ENCODE measurements around the gene PSMD1.

Gene PSMD1

DNA sequence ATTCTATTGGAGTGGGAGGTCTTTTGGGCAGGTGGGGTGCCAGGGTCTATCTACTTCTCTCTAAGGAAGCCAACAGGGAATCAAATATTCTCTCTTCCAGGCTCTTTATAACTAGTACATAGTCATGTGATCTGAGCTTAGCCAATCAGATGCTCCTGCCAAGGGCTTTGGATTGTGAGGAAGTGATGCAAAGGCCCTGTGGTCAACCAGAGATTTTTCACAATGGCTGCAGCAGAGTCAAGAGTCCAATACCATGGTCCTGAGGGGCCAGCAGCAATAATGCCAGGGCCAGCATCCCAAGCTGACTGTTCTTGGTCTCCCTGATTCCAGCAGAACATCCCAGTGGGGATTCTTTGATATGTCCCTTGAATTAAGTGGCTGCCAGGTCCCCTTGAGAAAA is 27.8 kb upstream of the PSMD1 start:
- no peak overlapping the region for H3K4me3 ChIP-seq (ENCODE audit: low read length)
- no peak for DNase-seq (ENCODE audit: low read depth)
- TF ChIP-seq, protein P1, sequence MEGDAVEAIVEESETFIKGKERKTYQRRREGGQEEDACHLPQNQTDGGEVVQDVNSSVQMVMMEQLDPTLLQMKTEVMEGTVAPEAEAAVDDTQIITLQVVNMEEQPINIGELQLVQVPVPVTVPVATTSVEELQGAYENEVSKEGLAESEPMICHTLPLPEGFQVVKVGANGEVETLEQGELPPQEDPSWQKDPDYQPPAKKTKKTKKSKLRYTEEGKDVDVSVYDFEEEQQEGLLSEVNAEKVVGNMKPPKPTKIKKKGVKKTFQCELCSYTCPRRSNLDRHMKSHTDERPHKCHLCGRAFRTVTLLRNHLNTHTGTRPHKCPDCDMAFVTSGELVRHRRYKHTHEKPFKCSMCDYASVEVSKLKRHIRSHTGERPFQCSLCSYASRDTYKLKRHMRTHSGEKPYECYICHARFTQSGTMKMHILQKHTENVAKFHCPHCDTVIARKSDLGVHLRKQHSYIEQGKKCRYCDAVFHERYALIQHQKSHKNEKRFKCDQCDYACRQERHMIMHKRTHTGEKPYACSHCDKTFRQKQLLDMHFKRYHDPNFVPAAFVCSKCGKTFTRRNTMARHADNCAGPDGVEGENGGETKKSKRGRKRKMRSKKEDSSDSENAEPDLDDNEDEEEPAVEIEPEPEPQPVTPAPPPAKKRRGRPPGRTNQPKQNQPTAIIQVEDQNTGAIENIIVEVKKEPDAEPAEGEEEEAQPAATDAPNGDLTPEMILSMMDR (conservative IDR thresholded peaks at IDR 0.05; ENCODE audit: low read length) = no peak

DNA sequence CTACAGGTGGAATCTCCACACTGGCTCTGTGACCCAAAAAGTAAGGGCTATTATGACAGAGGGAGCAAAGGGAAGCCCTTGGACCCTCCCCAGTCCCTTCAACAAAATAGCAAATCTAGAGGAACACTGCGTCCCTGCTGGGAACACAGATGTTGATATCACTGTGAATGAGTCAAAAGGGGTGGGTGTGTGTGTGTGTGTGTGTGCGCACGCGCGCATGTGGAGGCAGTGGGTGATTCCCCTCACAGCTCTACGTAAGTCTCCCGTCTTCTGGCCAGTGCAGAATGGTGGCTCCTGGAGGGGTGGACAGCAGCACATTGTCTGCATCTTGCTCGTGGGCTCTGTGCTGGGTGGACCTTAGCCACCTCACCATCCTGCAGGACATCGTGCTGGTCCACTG is 27.1 kb upstream of the PSMD1 start:
- TF ChIP-seq, protein P1 (conservative IDR thresholded peaks at IDR 0.05; ENCODE audit: low read length) = no peak
- DNase-seq (ENCODE audit: low read depth) = no peak
- no peak overlapping the region for H3K4me3 ChIP-seq (ENCODE audit: low read length)

DNA sequence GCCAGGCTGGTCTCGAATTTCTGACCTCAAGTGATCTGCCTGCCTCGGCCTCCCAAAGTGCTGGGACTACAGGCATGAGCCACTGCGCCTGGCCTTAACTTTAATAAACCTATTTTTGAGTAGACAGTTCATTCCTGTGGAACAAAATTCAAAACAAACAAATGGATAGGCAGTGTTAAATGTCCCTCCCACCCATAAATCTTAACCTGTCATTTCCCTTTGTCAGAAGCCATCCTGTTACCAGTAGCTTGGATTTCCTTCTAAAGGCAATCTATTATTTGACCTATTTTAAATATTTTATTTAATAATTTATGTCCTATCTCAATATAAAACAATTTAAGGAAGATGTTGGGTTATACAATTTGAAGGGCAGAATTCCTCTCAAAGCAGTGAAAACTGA is 25.9 kb upstream of the PSMD1 start:
- H3K4me3 ChIP-seq (ENCODE audit: low read length) = no peak overlapping the region
- TF ChIP-seq, protein P1 (conservative IDR thresholded peaks at IDR 0.05; ENCODE audit: low read length) = no peak
- DNase-seq (ENCODE audit: low read depth) = no peak

DNA sequence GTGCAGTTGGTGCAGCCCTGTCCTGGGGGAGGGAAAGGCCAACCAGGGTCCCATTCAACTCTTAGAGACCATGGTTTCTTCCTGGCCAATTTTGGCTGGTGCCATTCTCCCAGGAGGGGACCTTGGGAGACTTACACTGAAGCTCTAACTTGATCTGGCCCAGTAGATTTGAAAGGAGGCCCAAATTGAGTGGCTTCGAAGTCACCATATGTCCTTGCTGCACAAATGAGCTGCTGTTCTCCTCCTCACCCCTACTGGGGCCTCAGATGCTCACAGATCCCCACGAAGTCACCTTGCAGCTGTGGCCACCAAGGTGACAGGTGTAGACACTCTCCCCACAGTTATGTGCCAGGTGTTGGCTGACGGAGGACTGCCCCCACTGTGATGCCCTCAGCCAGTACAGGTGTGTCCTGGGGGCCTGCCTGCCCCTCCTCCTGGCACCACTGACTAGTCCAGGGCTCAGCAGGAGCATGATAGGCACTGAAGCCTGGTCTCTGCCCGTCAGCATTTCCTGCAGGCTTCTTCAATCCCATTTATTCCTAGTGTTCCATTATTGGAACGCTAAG is 24.0 kb upstream of the PSMD1 start:
- no peak overlapping the region for H3K4me3 ChIP-seq (ENCODE audit: low read length)
- no peak for DNase-seq (ENCODE audit: low read depth)
- TF ChIP-seq, protein P1 (conservative IDR thresholded peaks at IDR 0.05; ENCODE audit: low read length) = no peak

DNA sequence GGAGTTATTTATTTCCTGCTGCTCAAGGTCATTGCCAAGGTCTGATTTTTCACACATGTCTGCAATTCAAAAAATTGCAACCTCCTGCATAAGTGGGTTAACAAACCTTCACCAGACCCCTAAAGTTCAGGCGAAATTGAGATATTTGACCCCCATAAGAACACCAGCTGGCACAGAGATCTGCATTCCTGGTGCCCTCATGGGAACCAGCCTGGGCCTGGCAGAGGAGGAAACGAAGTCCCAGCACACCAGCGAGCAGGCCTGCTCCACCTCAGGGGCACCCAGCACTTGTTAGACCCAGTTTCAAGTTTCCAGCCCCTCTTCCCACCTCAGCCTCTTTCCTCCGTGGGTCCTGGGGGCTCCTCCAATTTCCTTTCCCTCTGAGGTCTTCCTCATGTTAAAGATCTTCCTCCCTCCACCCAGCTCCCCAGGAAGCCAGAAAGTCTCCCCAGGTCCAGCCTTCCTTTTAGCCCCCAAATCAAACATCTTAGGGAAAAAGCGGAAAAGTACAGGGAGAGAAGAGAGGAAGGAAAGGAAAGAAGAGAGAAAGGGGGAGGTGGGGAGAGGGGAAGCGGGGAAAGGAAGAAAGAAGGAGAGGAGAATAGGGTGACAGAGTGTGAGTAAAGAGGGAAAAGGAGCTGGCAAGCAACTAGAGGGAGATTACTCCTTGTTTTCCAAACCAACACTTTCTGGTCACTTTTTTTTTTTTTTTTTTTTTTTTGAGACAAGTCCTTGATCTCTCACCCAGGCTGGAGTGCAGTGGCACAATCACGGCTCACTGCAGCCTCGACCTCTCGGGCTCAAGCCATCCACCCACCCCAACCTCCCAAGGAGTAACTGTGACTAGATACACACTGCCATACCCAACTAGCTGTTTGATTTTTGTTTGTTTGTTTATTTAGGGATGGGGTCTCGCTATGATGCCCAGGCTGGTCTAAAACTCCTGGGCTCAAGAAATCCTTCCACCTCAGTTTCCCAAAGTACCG is 23.2 kb upstream of the PSMD1 start:
- TF ChIP-seq, protein P1 (conservative IDR thresholded peaks at IDR 0.05; ENCODE audit: low read length) = no peak
- no peak for DNase-seq (ENCODE audit: low read depth)
- H3K4me3 ChIP-seq (ENCODE audit: low read length) = no peak overlapping the region

DNA sequence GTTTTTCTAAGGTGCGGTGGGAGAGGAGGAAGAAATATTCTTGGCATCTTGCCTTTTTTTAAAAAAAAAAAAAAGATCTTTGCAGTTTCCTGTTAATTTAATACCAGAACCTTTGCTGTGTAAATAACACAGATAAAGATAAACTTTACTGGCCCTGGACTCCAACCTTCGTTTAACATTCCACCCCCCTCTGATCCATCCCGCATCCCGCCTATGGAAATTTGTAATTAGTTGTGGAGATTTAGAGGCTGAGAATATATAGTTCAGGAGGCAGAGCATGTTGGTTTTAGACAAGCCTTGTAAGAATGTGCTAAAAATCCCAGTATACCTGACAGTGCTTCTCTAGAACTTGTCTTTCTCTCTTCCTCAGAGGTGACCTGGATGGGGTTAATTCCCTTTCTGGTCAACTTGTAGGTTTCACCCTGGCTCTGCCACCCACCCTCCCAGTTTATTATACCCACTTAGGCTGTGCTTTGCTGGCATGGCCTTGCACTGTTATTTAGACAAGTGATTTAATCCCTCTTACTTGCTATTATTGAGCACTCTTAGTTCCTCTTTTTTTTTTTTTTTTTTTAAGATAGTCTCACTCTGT is 22.3 kb upstream of the PSMD1 start:
- TF ChIP-seq, protein P1 (conservative IDR thresholded peaks at IDR 0.05; ENCODE audit: low read length) = no peak

More for the DNA sequence above, 22.3 kb upstream of the PSMD1 start:
- no peak for DNase-seq (ENCODE audit: low read depth)
- H3K4me3 ChIP-seq (ENCODE audit: low read length) = no peak overlapping the region

Measured in AG10803 (cell line).